Testis (tissue), 3 donors: ENCODE results near the gene SEMA6A. TPM values are rescaled to one million over a fixed set of nuclear protein-coding genes. Genes with fewer than 3 reads are reported as not detected.

ENCODE experiments used
- DNase-seq: peaks from one replicate; pipeline ENCODE4 v3.0.0-alpha.2; 2019
- H3K27ac ChIP-seq, 2 donors: fragments of 200-600 bp; sonication (generic); one replicate each; pipeline ENCODE4 v1.5.1; 2019
- H3K27me3 ChIP-seq: fragments of 200-600 bp; sonication (generic); one replicate; pipeline ENCODE4 v1.5.1; 2019
- H3K36me3 ChIP-seq: fragments of 200-600 bp; sonication (generic); one replicate; pipeline ENCODE4 v1.5.1; 2017; ENCODE audit warnings: low read depth; ENCODE audit errors: missing control alignments
- H3K4me1 ChIP-seq: fragments of 200-600 bp; sonication (generic); one replicate; pipeline ENCODE4 v1.5.1; 2019
- H3K4me3 ChIP-seq, 2 donors: fragments of 200-600 bp; sonication (generic); one replicate each; pipeline ENCODE4 v1.5.1; 2017 to 2019
- H3K9me3 ChIP-seq: fragments of 200-600 bp; sonication (generic); one replicate; pipeline ENCODE4 v1.5.1; 2017
- POLR2A ChIP-seq: fragments of 450-650 bp; IDR thresholded peaks from one replicate; pipeline ENCODE4 v1.6.1; 2017; ENCODE audit warnings: antibody characterized with exemption, mild to moderate bottlenecking, moderate library complexity
- WGBS, 2 donors: methylation state at CpG; one replicate each; pipeline ENCODE4 v1.1.5; 2018; 5-methylcytosine and 5-hydroxymethylcytosine counted together
- intact Hi-C: fragments of 100-400 bp; cut with DNase I; formaldehyde crosslinking; loops from one replicate; pipeline ENCODE4 v1.15.1; 2023; ENCODE audit warnings: low total_unique reads
- polyA plus RNA-seq: library from polyadenylated mRNA; stranded (reverse); fragments of 350-450 nt; fragmentation: Illumina TruSeq; extraction: RNeasy Lipid Tissue Mini Kit (QIAGEN cat#74804); gene quantifications from one replicate; pipeline ENCODE4 v1.2.3, GENCODE V29; 2014; ENCODE audit warnings: low read depth, low replicate concordance; ENCODE audit not compliant: insufficient read depth
- total RNA-seq, 2 donors: library from RNA; depleted of rRNA; stranded (reverse); fragments of >200 nt; gene quantifications; one replicate each; pipeline ENCODE4 v1.2.3, GENCODE V29; 2016
- TF ChIP-seq, protein P1 (sequence below), 3 experiments: fragments of 450-650 bp in 2 of 3; fragments of 200-600 bp in 1 of 3; sonication (generic) in 1 of 3; IDR thresholded peaks; one replicate each; pipeline ENCODE4 v1.5.1; 2016 to 2019; ENCODE audit warnings: antibody characterized with exemption in 3 of 3, mild to moderate bottlenecking in 2 of 3, moderate library complexity in 1 of 3

SEMA6A gene
- total and polyA plus RNA-seq, 3 donors from 2014 or later = 17.4 to 67.6 (median 52.0) TPM

DNA sequence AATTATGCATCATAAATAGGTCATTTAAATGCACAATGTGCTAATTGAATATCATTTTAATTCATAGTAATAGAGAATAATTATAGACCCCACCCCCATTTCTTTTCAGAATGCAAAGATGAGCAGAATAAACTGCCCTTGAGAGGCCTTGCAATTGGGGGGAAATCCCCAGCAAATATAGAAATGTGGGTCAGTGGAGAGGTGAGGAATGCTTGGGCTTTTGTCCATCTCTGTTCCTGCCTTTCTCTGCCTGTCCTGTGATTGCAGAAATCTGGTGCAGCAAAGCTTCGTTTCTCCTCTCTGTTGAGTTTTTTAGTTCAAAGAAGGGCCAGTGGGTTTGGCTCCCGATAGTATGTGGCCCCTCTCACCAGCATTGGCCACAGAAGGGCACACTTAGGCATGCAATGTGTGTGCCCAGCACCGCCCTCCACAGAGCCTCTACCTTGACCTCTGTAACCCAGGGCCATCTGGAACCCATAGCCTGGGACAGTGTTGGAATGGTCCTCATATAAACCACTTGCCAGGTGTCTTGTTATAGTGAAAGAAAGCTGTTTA lies 164.2 kb downstream of the SEMA6A start:
- Histone ChIP-seq H3K4me3 (no peak overlapping the region), H3K27me3 (no peaks in the 10 kb centered on the region), H3K36me3 (no peaks in the 10 kb centered on the region), H3K9me3 (no peaks in the 10 kb centered on the region), H3K4me1 (peaks cover 14% of the 10 kb centered on the region), H3K27ac (no peak overlapping the region)
- WGBS, 2 donors = 27 to 48% methylated on average over 3 of the region's 3 CpGs
- DNase-seq = no peak
- no peak for TF ChIP-seq POLR2A
- TF ChIP-seq, protein P1, sequence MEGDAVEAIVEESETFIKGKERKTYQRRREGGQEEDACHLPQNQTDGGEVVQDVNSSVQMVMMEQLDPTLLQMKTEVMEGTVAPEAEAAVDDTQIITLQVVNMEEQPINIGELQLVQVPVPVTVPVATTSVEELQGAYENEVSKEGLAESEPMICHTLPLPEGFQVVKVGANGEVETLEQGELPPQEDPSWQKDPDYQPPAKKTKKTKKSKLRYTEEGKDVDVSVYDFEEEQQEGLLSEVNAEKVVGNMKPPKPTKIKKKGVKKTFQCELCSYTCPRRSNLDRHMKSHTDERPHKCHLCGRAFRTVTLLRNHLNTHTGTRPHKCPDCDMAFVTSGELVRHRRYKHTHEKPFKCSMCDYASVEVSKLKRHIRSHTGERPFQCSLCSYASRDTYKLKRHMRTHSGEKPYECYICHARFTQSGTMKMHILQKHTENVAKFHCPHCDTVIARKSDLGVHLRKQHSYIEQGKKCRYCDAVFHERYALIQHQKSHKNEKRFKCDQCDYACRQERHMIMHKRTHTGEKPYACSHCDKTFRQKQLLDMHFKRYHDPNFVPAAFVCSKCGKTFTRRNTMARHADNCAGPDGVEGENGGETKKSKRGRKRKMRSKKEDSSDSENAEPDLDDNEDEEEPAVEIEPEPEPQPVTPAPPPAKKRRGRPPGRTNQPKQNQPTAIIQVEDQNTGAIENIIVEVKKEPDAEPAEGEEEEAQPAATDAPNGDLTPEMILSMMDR (IDR thresholded peaks at IDR 0.05) = no peak
- intact Hi-C loops = no loop called here

DNA sequence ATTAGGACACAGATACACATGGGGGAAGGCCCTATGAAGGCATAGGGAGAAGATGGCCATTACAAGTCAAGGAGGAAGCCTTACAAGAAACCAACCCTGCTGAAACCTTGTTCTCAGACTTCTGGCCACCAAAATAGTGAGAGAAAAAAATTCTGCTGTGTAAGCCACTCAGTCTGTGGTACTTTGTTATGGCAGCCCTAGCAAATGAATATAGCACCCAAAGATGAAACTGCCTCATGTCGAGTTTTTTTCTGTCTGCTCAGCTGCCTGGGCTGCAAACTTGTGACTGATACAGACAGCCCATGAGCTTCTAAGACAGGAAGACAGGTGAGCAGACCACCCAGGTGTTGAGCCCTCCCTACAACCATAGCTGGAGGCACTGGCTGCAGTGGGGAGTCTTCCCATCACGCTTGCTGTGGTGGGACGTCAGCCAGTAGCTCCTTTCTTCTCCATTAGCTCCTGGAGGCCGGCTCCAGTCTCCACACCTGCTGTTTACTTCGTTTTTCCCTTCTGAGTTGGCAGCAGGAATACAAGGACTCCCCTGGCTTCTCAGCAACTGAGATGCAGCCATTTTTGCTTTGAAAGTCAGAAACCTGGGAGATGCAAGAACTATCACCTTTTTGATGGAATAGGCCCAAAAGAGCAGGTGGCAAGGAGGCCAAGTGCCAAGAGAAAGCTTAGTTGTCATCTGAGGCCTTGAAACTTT lies 164.9 kb downstream of the SEMA6A start:
- WGBS, 2 donors = 48 to 74% methylated on average over 5 of the region's 5 CpGs
- peaks cover 14% of the 10 kb centered on the region for H3K4me1 ChIP-seq
- no peaks in the 10 kb centered on the region for H3K9me3 ChIP-seq
- H3K27me3 ChIP-seq = no peaks in the 10 kb centered on the region
- no peak for DNase-seq
- H3K36me3 ChIP-seq = no peaks in the 10 kb centered on the region
- TF ChIP-seq POLR2A = no peak
- TF ChIP-seq, protein P1 (IDR thresholded peaks at IDR 0.05) = no peak
- no peak overlapping the region for H3K27ac ChIP-seq
- H3K4me3 ChIP-seq = no peak overlapping the region
- intact Hi-C loops = no loop called here

DNA sequence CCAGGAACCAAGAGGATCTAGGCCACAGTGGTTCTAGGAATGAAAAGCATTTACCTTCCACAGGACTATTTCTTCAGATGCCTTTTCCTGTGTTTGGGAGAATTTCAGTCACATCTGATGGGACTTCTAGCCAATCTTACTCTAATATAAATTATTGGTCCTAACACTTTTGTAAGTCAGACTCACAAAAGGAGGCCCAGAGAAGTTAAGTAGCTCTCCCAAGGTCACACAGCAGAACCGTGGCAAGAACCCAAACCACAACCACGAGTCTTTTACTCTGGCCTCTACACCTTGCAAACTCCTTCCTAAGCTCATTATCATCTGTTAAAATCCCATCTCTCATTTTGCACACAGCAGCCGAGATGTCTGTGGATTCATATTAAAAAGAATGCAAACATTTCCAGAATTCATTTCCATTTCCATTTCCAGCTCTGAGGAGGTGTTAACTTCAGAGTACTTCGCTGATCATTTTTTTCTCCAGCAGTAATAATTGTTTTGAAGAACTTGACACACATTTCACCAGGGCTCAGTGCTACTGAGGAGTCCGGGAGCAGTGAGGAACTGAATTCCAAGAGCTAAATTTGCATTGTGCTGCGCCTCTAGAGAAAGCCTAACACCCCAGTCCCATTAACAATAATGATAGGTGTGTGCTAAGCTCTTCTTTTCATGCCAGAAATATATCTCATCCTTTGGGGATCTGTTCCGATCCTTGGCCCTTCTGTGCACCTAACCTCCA lies 168.1 kb downstream of the SEMA6A start:
- no peaks in the 10 kb centered on the region for H3K9me3 ChIP-seq
- H3K4me1 ChIP-seq = peaks cover 10% of the 10 kb centered on the region
- intact Hi-C loops = no loop called here
- no peak for DNase-seq
- H3K27ac ChIP-seq = no peak overlapping the region
- H3K4me3 ChIP-seq = no peak overlapping the region
- TF ChIP-seq, protein P1 (IDR thresholded peaks at IDR 0.05) = no peak
- TF ChIP-seq POLR2A = no peak
- H3K27me3 ChIP-seq = no peaks in the 10 kb centered on the region
- no peaks in the 10 kb centered on the region for H3K36me3 ChIP-seq
- WGBS, 2 donors = 76 to 83% methylated on average over 7 of the region's 7 CpGs

DNA sequence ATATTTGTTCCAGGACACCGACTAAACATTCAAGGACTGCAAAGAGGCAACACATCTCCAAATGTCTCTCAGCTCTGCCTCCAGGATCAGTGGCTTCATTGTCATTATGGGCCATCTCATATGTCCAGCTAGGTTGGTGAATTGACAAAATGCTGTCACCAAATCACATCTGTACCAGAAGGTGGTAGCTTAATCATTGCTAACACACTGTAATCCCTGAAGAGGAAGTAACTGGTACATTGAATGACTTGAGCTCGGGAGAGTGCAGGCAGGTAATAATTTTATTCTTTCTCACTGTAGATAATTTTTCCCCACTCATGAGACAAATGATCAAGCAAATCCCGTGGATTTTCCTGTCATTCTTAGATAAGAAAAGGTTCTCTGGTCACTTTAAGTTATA lies 169.8 kb downstream of the SEMA6A start:
- 82 to 83% methylated on average over 3 of the region's 3 CpGs for WGBS, 2 donors
- no peaks in the 10 kb centered on the region for H3K9me3 ChIP-seq
- no peaks in the 10 kb centered on the region for H3K4me1 ChIP-seq
- H3K27me3 ChIP-seq = no peaks in the 10 kb centered on the region
- H3K4me3 ChIP-seq = no peak overlapping the region
- H3K36me3 ChIP-seq = no peaks in the 10 kb centered on the region
- TF ChIP-seq, protein P1 (IDR thresholded peaks at IDR 0.05) = no peak
- no peak for TF ChIP-seq POLR2A
- intact Hi-C loops = no loop called here
- no peak for DNase-seq
- no peak overlapping the region for H3K27ac ChIP-seq
